K562 (cell line): ENCODE data around the gene CLCN6. TPM values are rescaled to one million over a fixed set of nuclear protein-coding genes. Genes with fewer than 3 reads are reported as not detected.

Experiments used
- C11orf30 ChIP-seq: fragments of 450-650 bp; IDR thresholded peaks from 2 replicates; pipeline ENCODE4 v1.6.1; 2016; ENCODE audit warnings: low read depth, mild to moderate bottlenecking
- DPF2 ChIP-seq: fragments of 450-650 bp; IDR thresholded peaks from 2 replicates; pipeline ENCODE4 v1.6.1; 2016
- RNF2 ChIP-seq: sonication (generic); IDR thresholded peaks from 2 replicates; pipeline ENCODE4 v1.6.1; 2016
- SIN3B ChIP-seq: fragments of 450-650 bp; IDR thresholded peaks from 2 replicates; pipeline ENCODE4 v1.6.1; 2017; ENCODE audit warnings: low read depth, mild to moderate bottlenecking, moderate library complexity
- SMC3 ChIP-seq: conservative IDR thresholded peaks from 2 replicates; pipeline ENCODE4 v1.6.1; 2011; ENCODE audit warnings: low read depth, low read length, improper control_type of control experiment; ENCODE audit not compliant: insufficient read depth
- SUPT5H ChIP-seq: fragments of 450-650 bp; IDR thresholded peaks from 2 replicates; pipeline ENCODE4 v1.6.1; 2016
- TCF3 ChIP-seq: sonication (generic); formaldehyde crosslinking; IDR thresholded peaks from 2 replicates; pipeline ENCODE4 v1.4.0; 2020; ENCODE audit warnings: mild to moderate bottlenecking, missing genetic modification reagents
- ZNF354B ChIP-seq: fragments of 250-450 bp; sonication (Bioruptor Pico); IDR thresholded peaks from 2 replicates; pipeline ENCODE4 v1.4.0; 2020
- ZNF764 ChIP-seq: fragments of 250-450 bp; sonication (Bioruptor Pico); IDR thresholded peaks from 2 replicates; pipeline ENCODE4 v1.4.0; 2020; ENCODE audit warnings: low read depth, mild to moderate bottlenecking, moderate library complexity
- polyA plus RNA-seq, 8 experiments: library from polyadenylated mRNA; depleted of rRNA in 4 of 8; stranded (reverse) in 5 of 8; unstranded in 3 of 8; fragments of >200 nt; fragmentation: Nextera tagmentation in 2 of 8; fragmentation: Illumina TruSeq in 1 of 8; extraction: Ambion mirVana in 2 of 8; extraction: Trizol in 1 of 8; gene quantifications; 2 replicates each; pipeline versions ENCODE4 v1.2.1 to v1.2.3, GENCODE V29; 2011 to 2014; ENCODE audit warnings: inconsistent platforms in 1 of 8, missing spikeins in 1 of 8
- total RNA-seq, 7 experiments: library from RNA; depleted of rRNA in 6 of 7; stranded (reverse); fragments of >200 nt in 6 of 7; fragmentation: Illumina TruSeq in 2 of 7; extraction: Trizol in 2 of 7; gene quantifications; 2 replicates each; pipeline versions ENCODE4 v1.2.1 to v1.2.3, GENCODE V29; 2011 to 2021; ENCODE audit warnings: low replicate concordance in 1 of 7
- TF ChIP-seq, protein P1 (sequence below), 2 experiments: fragments of 200-800 bp in 1 of 2; sonication (Bioruptor generic) in 1 of 2; sonication (generic) in 1 of 2; formaldehyde crosslinking in 1 of 2; IDR thresholded peaks in 1 of 2; conservative IDR thresholded peaks in 1 of 2; 2 replicates each; pipeline versions ENCODE4 v1.5.0 to v1.6.1; 2016 to 2020; ENCODE audit warnings: missing compliant biosample characterization in 1 of 2, missing genetic modification characterization in 1 of 2, missing genetic modification reagents in 1 of 2
- TF ChIP-seq, protein P2 (sequence below), 2 experiments: fragments of 450-650 bp; IDR thresholded peaks; 2 replicates each; pipeline ENCODE4 v1.6.1; 2018; ENCODE audit warnings: mild to moderate bottlenecking in 2 of 2, low read depth in 1 of 2; ENCODE audit not compliant: partially characterized antibody in 2 of 2
- TF ChIP-seq, protein P3 (sequence below): fragments of 250-450 bp; sonication (Bioruptor Pico); IDR thresholded peaks from 2 replicates; pipeline ENCODE4 v1.4.0; 2020
- TF ChIP-seq, protein P4 (sequence below): fragments of 250-450 bp; sonication (Bioruptor Pico); IDR thresholded peaks from 2 replicates; pipeline ENCODE4 v1.5.0; 2022; ENCODE audit warnings: mild to moderate bottlenecking
- TF ChIP-seq, protein P5 (sequence below): sonication (generic); formaldehyde crosslinking; IDR thresholded peaks from 2 replicates; pipeline ENCODE4 v1.8.0; 2022; ENCODE audit warnings: mild to moderate bottlenecking, missing genetic modification reagents, borderline replicate concordance

The CLCN6 gene
- total and polyA plus RNA-seq, 9 of the 15 experiments (the other 6 are each of a cell fraction or from before 2014, with no cell fraction given), result 2.0 to 21.8 (median 13.6) TPM

DNA sequence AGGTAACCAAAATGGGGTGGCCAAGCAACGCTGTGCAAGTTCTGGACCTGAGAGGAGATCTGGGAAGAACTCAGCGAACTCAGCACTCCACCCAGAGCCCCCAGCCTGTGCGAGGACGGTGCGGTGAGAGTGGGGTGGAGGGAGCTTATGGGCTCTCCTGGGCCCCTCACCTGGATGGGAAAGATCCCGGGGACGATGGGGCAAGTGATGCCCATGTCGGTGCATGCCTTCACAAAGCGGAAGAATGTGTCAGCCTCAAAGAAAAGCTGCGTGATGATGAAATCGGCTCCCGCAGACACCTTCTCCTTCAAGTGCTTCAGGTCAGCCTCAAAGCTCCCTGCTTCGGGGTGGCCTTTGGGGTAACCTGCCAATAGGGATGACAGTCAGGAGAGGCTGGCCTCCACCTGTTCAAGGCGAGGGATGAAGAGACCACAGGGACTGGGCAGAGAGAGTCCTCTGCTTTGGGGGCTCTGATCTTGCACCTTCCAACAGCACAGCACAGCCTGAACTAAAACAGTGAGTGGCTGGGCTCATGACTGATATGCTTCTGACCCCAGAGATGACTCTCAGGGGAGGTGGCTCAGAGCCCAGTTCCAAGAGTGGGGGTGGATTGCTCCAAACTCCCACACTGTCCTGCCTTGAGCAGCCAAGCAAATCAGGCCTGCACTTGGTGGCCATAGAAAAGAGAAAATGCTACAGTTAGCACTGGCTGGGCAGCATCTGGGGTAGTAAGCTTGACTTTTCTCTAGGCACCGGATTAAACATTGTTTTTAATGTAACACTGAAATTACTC, 9.8 kb upstream of the CLCN6 start (continued):
- TF ChIP-seq, protein P1, sequence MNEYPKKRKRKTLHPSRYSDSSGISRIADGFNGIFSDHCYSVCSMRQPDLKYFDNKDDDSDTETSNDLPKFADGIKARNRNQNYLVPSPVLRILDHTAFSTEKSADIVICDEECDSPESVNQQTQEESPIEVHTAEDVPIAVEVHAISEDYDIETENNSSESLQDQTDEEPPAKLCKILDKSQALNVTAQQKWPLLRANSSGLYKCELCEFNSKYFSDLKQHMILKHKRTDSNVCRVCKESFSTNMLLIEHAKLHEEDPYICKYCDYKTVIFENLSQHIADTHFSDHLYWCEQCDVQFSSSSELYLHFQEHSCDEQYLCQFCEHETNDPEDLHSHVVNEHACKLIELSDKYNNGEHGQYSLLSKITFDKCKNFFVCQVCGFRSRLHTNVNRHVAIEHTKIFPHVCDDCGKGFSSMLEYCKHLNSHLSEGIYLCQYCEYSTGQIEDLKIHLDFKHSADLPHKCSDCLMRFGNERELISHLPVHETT (CRISPR knock-in tag; conservative IDR thresholded peaks at IDR 0.05 in 1 of 2, IDR thresholded peaks at IDR 0.05 in 1 of 2), result peak in 1 of 2 experiments; percentile 71; a peak in 2 of 4 replicates
- TF ChIP-seq DPF2 (peak; percentile 75), SIN3B (no peak), SMC3 (no peak), C11orf30 (no peak), SUPT5H (peak; percentile 79), RNF2 (peak; percentile 87), ZNF354B (CRISPR knock-in tag) (peak; percentile 65; the same call in 1 of the 2 replicates), TCF3 (CRISPR knock-in tag) (peak; percentile 63), ZNF764 (CRISPR knock-in tag) (no peak)
- TF ChIP-seq, protein P2, sequence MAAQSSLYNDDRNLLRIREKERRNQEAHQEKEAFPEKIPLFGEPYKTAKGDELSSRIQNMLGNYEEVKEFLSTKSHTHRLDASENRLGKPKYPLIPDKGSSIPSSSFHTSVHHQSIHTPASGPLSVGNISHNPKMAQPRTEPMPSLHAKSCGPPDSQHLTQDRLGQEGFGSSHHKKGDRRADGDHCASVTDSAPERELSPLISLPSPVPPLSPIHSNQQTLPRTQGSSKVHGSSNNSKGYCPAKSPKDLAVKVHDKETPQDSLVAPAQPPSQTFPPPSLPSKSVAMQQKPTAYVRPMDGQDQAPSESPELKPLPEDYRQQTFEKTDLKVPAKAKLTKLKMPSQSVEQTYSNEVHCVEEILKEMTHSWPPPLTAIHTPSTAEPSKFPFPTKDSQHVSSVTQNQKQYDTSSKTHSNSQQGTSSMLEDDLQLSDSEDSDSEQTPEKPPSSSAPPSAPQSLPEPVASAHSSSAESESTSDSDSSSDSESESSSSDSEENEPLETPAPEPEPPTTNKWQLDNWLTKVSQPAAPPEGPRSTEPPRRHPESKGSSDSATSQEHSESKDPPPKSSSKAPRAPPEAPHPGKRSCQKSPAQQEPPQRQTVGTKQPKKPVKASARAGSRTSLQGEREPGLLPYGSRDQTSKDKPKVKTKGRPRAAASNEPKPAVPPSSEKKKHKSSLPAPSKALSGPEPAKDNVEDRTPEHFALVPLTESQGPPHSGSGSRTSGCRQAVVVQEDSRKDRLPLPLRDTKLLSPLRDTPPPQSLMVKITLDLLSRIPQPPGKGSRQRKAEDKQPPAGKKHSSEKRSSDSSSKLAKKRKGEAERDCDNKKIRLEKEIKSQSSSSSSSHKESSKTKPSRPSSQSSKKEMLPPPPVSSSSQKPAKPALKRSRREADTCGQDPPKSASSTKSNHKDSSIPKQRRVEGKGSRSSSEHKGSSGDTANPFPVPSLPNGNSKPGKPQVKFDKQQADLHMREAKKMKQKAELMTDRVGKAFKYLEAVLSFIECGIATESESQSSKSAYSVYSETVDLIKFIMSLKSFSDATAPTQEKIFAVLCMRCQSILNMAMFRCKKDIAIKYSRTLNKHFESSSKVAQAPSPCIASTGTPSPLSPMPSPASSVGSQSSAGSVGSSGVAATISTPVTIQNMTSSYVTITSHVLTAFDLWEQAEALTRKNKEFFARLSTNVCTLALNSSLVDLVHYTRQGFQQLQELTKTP (IDR thresholded peaks at IDR 0.05; ENCODE audit: low read depth in 1 of 2, partially characterized antibody in 2 of 2), result peak in 1 of 2 experiments; percentile 37
- TF ChIP-seq, protein P3, sequence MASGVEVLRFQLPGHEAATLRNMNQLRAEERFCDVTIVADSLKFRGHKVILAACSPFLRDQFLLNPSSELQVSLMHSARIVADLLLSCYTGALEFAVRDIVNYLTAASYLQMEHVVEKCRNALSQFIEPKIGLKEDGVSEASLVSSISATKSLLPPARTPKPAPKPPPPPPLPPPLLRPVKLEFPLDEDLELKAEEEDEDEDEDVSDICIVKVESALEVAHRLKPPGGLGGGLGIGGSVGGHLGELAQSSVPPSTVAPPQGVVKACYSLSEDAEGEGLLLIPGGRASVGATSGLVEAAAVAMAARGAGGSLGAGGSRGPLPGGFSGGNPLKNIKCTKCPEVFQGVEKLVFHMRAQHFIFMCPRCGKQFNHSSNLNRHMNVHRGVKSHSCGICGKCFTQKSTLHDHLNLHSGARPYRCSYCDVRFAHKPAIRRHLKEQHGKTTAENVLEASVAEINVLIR (CRISPR knock-in tag), result no peak
- TF ChIP-seq, protein P4, sequence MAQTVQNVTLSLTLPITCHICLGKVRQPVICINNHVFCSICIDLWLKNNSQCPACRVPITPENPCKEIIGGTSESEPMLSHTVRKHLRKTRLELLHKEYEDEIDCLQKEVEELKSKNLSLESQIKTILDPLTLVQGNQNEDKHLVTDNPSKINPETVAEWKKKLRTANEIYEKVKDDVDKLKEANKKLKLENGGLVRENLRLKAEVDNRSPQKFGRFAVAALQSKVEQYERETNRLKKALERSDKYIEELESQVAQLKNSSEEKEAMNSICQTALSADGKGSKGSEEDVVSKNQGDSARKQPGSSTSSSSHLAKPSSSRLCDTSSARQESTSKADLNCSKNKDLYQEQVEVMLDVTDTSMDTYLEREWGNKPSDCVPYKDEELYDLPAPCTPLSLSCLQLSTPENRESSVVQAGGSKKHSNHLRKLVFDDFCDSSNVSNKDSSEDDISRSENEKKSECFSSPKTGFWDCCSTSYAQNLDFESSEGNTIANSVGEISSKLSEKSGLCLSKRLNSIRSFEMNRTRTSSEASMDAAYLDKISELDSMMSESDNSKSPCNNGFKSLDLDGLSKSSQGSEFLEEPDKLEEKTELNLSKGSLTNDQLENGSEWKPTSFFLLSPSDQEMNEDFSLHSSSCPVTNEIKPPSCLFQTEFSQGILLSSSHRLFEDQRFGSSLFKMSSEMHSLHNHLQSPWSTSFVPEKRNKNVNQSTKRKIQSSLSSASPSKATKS (CRISPR knock-in tag), result no peak
- TF ChIP-seq, protein P5, sequence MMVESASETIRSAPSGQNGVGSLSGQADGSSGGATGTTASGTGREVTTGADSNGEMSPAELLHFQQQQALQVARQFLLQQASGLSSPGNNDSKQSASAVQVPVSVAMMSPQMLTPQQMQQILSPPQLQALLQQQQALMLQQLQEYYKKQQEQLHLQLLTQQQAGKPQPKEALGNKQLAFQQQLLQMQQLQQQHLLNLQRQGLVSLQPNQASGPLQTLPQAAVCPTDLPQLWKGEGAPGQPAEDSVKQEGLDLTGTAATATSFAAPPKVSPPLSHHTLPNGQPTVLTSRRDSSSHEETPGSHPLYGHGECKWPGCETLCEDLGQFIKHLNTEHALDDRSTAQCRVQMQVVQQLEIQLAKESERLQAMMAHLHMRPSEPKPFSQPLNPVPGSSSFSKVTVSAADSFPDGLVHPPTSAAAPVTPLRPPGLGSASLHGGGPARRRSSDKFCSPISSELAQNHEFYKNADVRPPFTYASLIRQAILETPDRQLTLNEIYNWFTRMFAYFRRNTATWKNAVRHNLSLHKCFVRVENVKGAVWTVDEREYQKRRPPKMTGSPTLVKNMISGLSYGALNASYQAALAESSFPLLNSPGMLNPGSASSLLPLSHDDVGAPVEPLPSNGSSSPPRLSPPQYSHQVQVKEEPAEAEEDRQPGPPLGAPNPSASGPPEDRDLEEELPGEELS (CRISPR knock-in tag), result peak; percentile 60; the same call in 1 of the 2 replicates
